Endothelial cell of umbilical vein (primary cell): ENCODE results near the gene FMNL3. TPM values are rescaled to one million over a fixed set of nuclear protein-coding genes. Genes with fewer than 3 reads are reported as not detected.

Source experiments
- BruUV-seq: library from RNA; stranded (reverse); fragments of 400-500 nt; replicated peaks from 2 replicates; lab custom pipeline; 2021; lab: Mats Ljungman, UMichigan
- CTCF ChIA-PET: fragments of 300-600, 350-600 bp; sonication (Branson Sonifier 250); formaldehyde crosslinking; loops from one replicate; lab custom pipeline; 2021; ENCODE audit warnings: antibody characterized with exemption, inconsistent platforms; lab: Charles Lee
- POLR2A ChIA-PET: fragments of 300-600, 350-600 bp; sonication (Branson Sonifier 250); formaldehyde crosslinking; loops from one replicate; lab custom pipeline; 2021; ENCODE audit warnings: antibody characterized with exemption, inconsistent platforms; lab: Charles Lee
- DNase-seq: peaks from one replicate; pipeline ENCODE4 v3.0.0-alpha.2; 2011; ENCODE audit warnings: low read depth, low spot score
- FAIRE-seq: peaks from 2 replicates; lab custom pipeline; 2011; peaks lifted over from hg19 to GRCh38; lab: Jason Lieb, UNC
- H2AFZ ChIP-seq: 2 replicates; pipeline ENCODE4 v1.6.0; 2012; ENCODE audit warnings: low read depth, low read length, control low read depth, inconsistent platforms
- H3K27ac ChIP-seq: 2 replicates; pipeline ENCODE4 v1.5.1; 2011; ENCODE audit warnings: low read depth, mild to moderate bottlenecking, control low read depth, low read length, moderate library complexity; ENCODE audit not compliant: insufficient read depth
- H3K27me3 ChIP-seq, 2 experiments: 2 replicates each; pipeline versions ENCODE4 v1.6.0 to v1.6.1; 2011; ENCODE audit warnings: low read length in 2 of 2, mixed read lengths in 1 of 2; ENCODE audit not compliant: control insufficient read depth in 2 of 2, insufficient read depth in 2 of 2
- H3K36me3 ChIP-seq, 2 experiments: 2 replicates in 1 of 2; 3 replicates in 1 of 2; pipeline ENCODE4 v1.5.1; 2011; ENCODE audit warnings: low read length in 2 of 2, mild to moderate bottlenecking in 1 of 2, moderate library complexity in 1 of 2; ENCODE audit not compliant: control insufficient read depth in 2 of 2, insufficient read depth in 2 of 2; ENCODE audit errors: extremely low read depth in 1 of 2
- H3K4me1 ChIP-seq: 3 replicates; pipeline ENCODE4 v1.5.1; 2011; ENCODE audit warnings: mild to moderate bottlenecking, low read length; ENCODE audit not compliant: control insufficient read depth, insufficient read depth; ENCODE audit errors: extremely low read depth
- H3K4me2 ChIP-seq: 2 replicates; pipeline ENCODE4 v1.6.1; 2011; ENCODE audit warnings: low read length, control low read depth, mixed read lengths; ENCODE audit not compliant: insufficient read depth
- H3K4me3 ChIP-seq, 3 experiments: fragments of 200-600 bp in 1 of 3; sonication (generic), shearing (Covaris generic) in 1 of 3; replicated peaks in 1 of 3; 2 replicates each; pipeline ENCODE4 v1.5.1; 2011 to 2016; ENCODE audit warnings: control low read depth in 3 of 3, low read length in 3 of 3, mild to moderate bottlenecking in 2 of 3, inconsistent platforms in 1 of 3, low read depth in 1 of 3, moderate library complexity in 1 of 3; ENCODE audit not compliant: insufficient read depth in 1 of 3
- H3K79me2 ChIP-seq: 2 replicates; pipeline ENCODE4 v1.6.0; 2012; ENCODE audit warnings: low read length, inconsistent platforms; ENCODE audit not compliant: control insufficient read depth, insufficient read depth
- H3K9ac ChIP-seq: replicated peaks from 2 replicates; pipeline ENCODE3; 2011; ENCODE audit warnings: low read length, control low read depth; ENCODE audit not compliant: insufficient read depth; ENCODE audit errors: extremely low read depth
- H3K9me1 ChIP-seq: replicated peaks from 3 replicates; pipeline ENCODE4 v1.6.0; 2011; ENCODE audit warnings: mild to moderate bottlenecking, low read length; ENCODE audit not compliant: control insufficient read depth, insufficient read depth; ENCODE audit errors: extremely low read depth
- H3K9me3 ChIP-seq: replicated peaks from 2 replicates; pipeline ENCODE4 v1.5.1; 2012; ENCODE audit warnings: low read length, inconsistent platforms; ENCODE audit not compliant: control insufficient read depth, insufficient read depth
- H4K20me1 ChIP-seq: replicated peaks from 2 replicates; pipeline ENCODE3; 2011; ENCODE audit warnings: mild to moderate bottlenecking, low read length; ENCODE audit not compliant: control insufficient read depth, insufficient read depth; ENCODE audit errors: extremely low read depth
- CTCF ChIP-seq, 2 donors: IDR thresholded peaks; 1 replicate in 1 of 2; 2 replicates in 1 of 2; pipeline ENCODE4 v1.5.1; 2011; ENCODE audit warnings: low read length in 2 of 2, mild to moderate bottlenecking in 2 of 2, moderate library complexity in 2 of 2, control low read depth in 1 of 2, inconsistent platforms in 1 of 2, low read depth in 1 of 2; ENCODE audit not compliant: insufficient read depth in 1 of 2; ENCODE audit errors: extremely low read depth in 1 of 2
- EZH2 ChIP-seq: IDR thresholded peaks from 2 replicates; pipeline ENCODE4 v1.6.1; 2012; ENCODE audit warnings: borderline replicate concordance, low read depth, mild to moderate bottlenecking, moderate library complexity, low read length, inconsistent platforms; ENCODE audit not compliant: severe bottlenecking
- FOS ChIP-seq: IDR thresholded peaks from 2 replicates; pipeline ENCODE4 v1.6.1; 2011; ENCODE audit warnings: mild to moderate bottlenecking, low read length, moderate library complexity, borderline replicate concordance; ENCODE audit not compliant: insufficient read depth
- GATA2 ChIP-seq: IDR thresholded peaks from 2 replicates; pipeline ENCODE4 v1.7.0; 2011; ENCODE audit warnings: low read depth, mild to moderate bottlenecking, moderate library complexity, mixed read lengths, low read length; ENCODE audit not compliant: insufficient read length, insufficient read depth
- JUN ChIP-seq: IDR thresholded peaks from 2 replicates; pipeline ENCODE4 v1.6.1; 2011; ENCODE audit warnings: borderline replicate concordance, low read depth; ENCODE audit not compliant: insufficient read length, insufficient read depth
- MAX ChIP-seq: IDR thresholded peaks from 2 replicates; pipeline ENCODE4 v1.6.1; 2011; ENCODE audit not compliant: insufficient read depth, insufficient read length
- MYC ChIP-seq: IDR thresholded peaks from one replicate; pipeline ENCODE4 v1.6.1; 2011; ENCODE audit warnings: mild to moderate bottlenecking, low read depth, low read length
- POLR2A ChIP-seq: IDR thresholded peaks from 2 replicates; pipeline ENCODE4 v1.6.1; 2012; ENCODE audit warnings: low read depth, mild to moderate bottlenecking, control low read depth, low read length
- POLR2AphosphoS5 ChIP-seq: IDR thresholded peaks from 2 replicates; pipeline ENCODE4 v1.6.1; 2012; ENCODE audit warnings: low read depth, mild to moderate bottlenecking, control low read depth, low read length, moderate library complexity; ENCODE audit not compliant: insufficient read depth
- dilution Hi-C: fragments of 300-500 bp; cut with MboI; formaldehyde crosslinking; loops from one replicate; pipeline ENCODE4 v1.15.0; 2019; ENCODE audit warnings: low sequenced_read_pairs; ENCODE audit not compliant: extremely low pct_ligation_motif_present
- intact Hi-C: fragments of 100-400 bp; cut with micrococcal nuclease; formaldehyde crosslinking; loops from one replicate; pipeline ENCODE4 v1.10.0; 2022
- polyA plus RNA-seq, 4 experiments: library from polyadenylated mRNA; depleted of rRNA in 3 of 4; stranded (reverse) in 3 of 4; unstranded in 1 of 4; fragments of >200 nt; gene quantifications; 2 replicates each; pipeline versions ENCODE4 v1.2.1 to v1.2.3, GENCODE V29; 2011 to 2012; ENCODE audit warnings: missing spikeins in 1 of 4
- total RNA-seq: library from RNA; stranded (reverse); gene quantifications from 2 replicates; pipeline ENCODE4 v1.2.3, GENCODE V29; 2021

The FMNL3 gene
- total and polyA plus RNA-seq, 2 donors (not counting 3 experiments of a cell fraction or from before 2014, with no cell fraction given) = 35.1 to 93.3 TPM

- ChIA-PET POLR2A (interaction anchor here (0.7 kb wide), 1 partner anchor 32 kb away, joined by 3 read pairs; no protein-coding TSS in a partner anchor), CTCF (interaction anchor here (1.0 to 6.8 kb wide), 5 partner anchors 32 to 120 kb away, joined by 3 to 93 read pairs (median 5); partner anchors contain the start of genes FMNL3 and TMBIM6)
- Histone ChIP-seq H3K9me1 (no peaks in the 10 kb centered on the region), H3K4me2 (no peak overlapping the region), H2AFZ (no peak overlapping the region), H3K9ac (no peak overlapping the region), H3K36me3 (peaks cover 24 to 36% of the 10 kb centered on the region in 2 experiments), H3K27ac (no peak overlapping the region), H3K27me3 (no peaks in the 10 kb centered on the region), H3K9me3 (no peaks in the 10 kb centered on the region), H3K4me1 (peaks cover 20% of the 10 kb centered on the region), H3K4me3 (no peak overlapping the region), H3K79me2 (no peaks in the 10 kb centered on the region), H4K20me1 (no peaks in the 10 kb centered on the region)
- no peak for TF ChIP-seq EZH2
- no peak for TF ChIP-seq POLR2A
- TF ChIP-seq CTCF (IDR thresholded peaks at IDR 0.05; ENCODE audit: extremely low read depth in 1 of 2, insufficient read depth in 1 of 2, low read depth in 1 of 2, low read length in 2 of 2) = no peak
- TF ChIP-seq MYC = no peak
- no peak for TF ChIP-seq MAX
- no peak for TF ChIP-seq JUN
- TF ChIP-seq POLR2AphosphoS5 = no peak
- no peak for TF ChIP-seq GATA2
- TF ChIP-seq FOS = no peak
- dilution Hi-C loops (no loop called here), intact Hi-C loops (no loop called here)
- no TSS peak for BruUV-seq
- DNase-seq = no peak
- no peak for FAIRE-seq
These were observed 65.3 kb downstream of the FMNL3 start for GRCh38 chr12:49641748-49642369.
